B cell (primary cell): ENCODE measurements around the gene SEL1L. TPM values are rescaled to one million over a fixed set of nuclear protein-coding genes. Genes with fewer than 3 reads are reported as not detected.

Source experiments
- ATAC-seq: fragments of 200-7000 bp; cut with Tn5 transposase; one replicate; pipeline ENCODE4 v1.10.0; 2021; ENCODE audit warnings: low read depth, mild to moderate bottlenecking, moderate number of reproducible peaks, moderate library complexity
- CTCF ChIA-PET: fragments of 350-600 bp; sonication (Branson Sonifier 250); formaldehyde crosslinking; loops from one replicate; lab custom pipeline; 2021; ENCODE audit warnings: antibody characterized with exemption, inconsistent platforms; lab: Charles Lee
- POLR2A ChIA-PET: fragments of 350-600 bp; sonication (Branson Sonifier 250); formaldehyde crosslinking; loops from one replicate; lab custom pipeline; 2021; ENCODE audit warnings: antibody characterized with exemption; lab: Charles Lee
- DNase-seq: peaks from one replicate; pipeline ENCODE4 v3.0.0; 2013
- H2AFZ ChIP-seq: 2 replicates; pipeline ENCODE4 v1.6.1; 2012; ENCODE audit warnings: mild to moderate bottlenecking, low read depth, low read length; ENCODE audit not compliant: insufficient read depth, poor library complexity, severe bottlenecking
- H3K27ac ChIP-seq, 2 donors: 1 replicate in 1 of 2; 2 replicates in 1 of 2; pipeline ENCODE4 v1.5.1; 2012 to 2013; ENCODE audit warnings: low read length in 2 of 2, mild to moderate bottlenecking in 2 of 2, moderate library complexity in 1 of 2
- H3K27me3 ChIP-seq, 4 experiments: fragments of 200-600 bp in 1 of 4; sonication (generic) in 1 of 4; replicated peaks in 1 of 4; 1 replicate in 2 of 4; 2 replicates in 2 of 4; pipeline versions ENCODE4 v1.6.1 to v1.7.0; 2013 to 2016; ENCODE audit warnings: low read length in 3 of 4, mild to moderate bottlenecking in 2 of 4, mixed read lengths in 1 of 4, moderate library complexity in 1 of 4; ENCODE audit not compliant: insufficient read depth in 4 of 4, control insufficient read depth in 3 of 4; ENCODE audit errors: control extremely low read depth in 1 of 4
- H3K36me3 ChIP-seq, 2 experiments: replicated peaks in 1 of 2; 1 replicate in 1 of 2; 2 replicates in 1 of 2; pipeline versions ENCODE4 v1.6.1 to v1.7.1; 2013; ENCODE audit warnings: low read length in 1 of 2; ENCODE audit not compliant: insufficient read depth in 2 of 2, control insufficient read depth in 1 of 2; ENCODE audit errors: control extremely low read depth in 1 of 2, extremely low read depth in 1 of 2
- H3K4me1 ChIP-seq, 2 donors: fragments of 200-600 bp in 1 of 2; sonication (generic) in 1 of 2; 1 replicate in 1 of 2; 2 replicates in 1 of 2; pipeline versions ENCODE4 v1.5.1 to v1.6.1; 2013 to 2017; ENCODE audit warnings: low read length in 2 of 2; ENCODE audit not compliant: control insufficient read depth in 2 of 2, insufficient read depth in 2 of 2
- H3K4me2 ChIP-seq: replicated peaks from 2 replicates; pipeline ENCODE3; 2012; ENCODE audit warnings: mild to moderate bottlenecking, low read depth, low read length; ENCODE audit not compliant: poor library complexity, severe bottlenecking
- H3K4me3 ChIP-seq, 5 experiments: fragments of 200-600 bp in 1 of 5; sonication (generic) in 1 of 5; 1 replicate in 3 of 5; 2 replicates in 2 of 5; pipeline versions ENCODE4 v1.5.1 to v1.7.0; 2011 to 2016; ENCODE audit warnings: low read length in 4 of 5, mild to moderate bottlenecking in 4 of 5, low read depth in 2 of 5, control low read depth in 1 of 5, moderate library complexity in 1 of 5; ENCODE audit not compliant: insufficient read depth in 1 of 5; ENCODE audit errors: control extremely low read depth in 1 of 5, extremely low read depth in 1 of 5
- H3K79me2 ChIP-seq: fragments of 200-600 bp; sonication (generic); one replicate; pipeline ENCODE4 v1.6.0; 2016; ENCODE audit warnings: low read length; ENCODE audit not compliant: control insufficient read depth, insufficient read depth
- H3K9ac ChIP-seq: fragments of 200-600 bp; sonication (generic); 2 replicates; pipeline ENCODE4 v1.6.1; 2017; ENCODE audit warnings: mild to moderate bottlenecking, low read length, moderate library complexity
- H3K9me3 ChIP-seq, 3 donors: one replicate each; pipeline versions ENCODE4 v1.6.1 to v1.7.1; 2013; ENCODE audit warnings: low read length in 2 of 3; ENCODE audit not compliant: control insufficient read depth in 2 of 3, insufficient read depth in 1 of 3; ENCODE audit errors: control extremely low read depth in 1 of 3
- H4K20me1 ChIP-seq: 2 replicates; pipeline ENCODE4 v1.6.0; 2012; ENCODE audit warnings: mild to moderate bottlenecking, low read length; ENCODE audit not compliant: insufficient read depth, control insufficient read depth, poor library complexity, severe bottlenecking
- H3K27ac Mint-ChIP-seq: one replicate; pipeline ENCODE4 v1.8.0; 2021; ENCODE audit warnings: mixed read lengths
- H3K27me3 Mint-ChIP-seq: one replicate; pipeline ENCODE4 v1.8.0; 2021; ENCODE audit warnings: mixed read lengths
- H3K4me1 Mint-ChIP-seq: one replicate; pipeline ENCODE4 v1.8.0; 2021; ENCODE audit warnings: mixed read lengths
- H3K4me3 Mint-ChIP-seq: one replicate; pipeline ENCODE4 v1.8.0; 2021; ENCODE audit warnings: mixed read lengths
- H3K9me3 Mint-ChIP-seq: one replicate; pipeline ENCODE4 v1.8.0; 2022; ENCODE audit warnings: mixed read lengths; ENCODE audit not compliant: insufficient read depth
- EZH2 ChIP-seq: IDR thresholded peaks from 2 replicates; pipeline ENCODE4 v1.6.1; 2012; ENCODE audit warnings: borderline replicate concordance, low read depth, mild to moderate bottlenecking, moderate library complexity, low read length; ENCODE audit not compliant: insufficient read depth, poor library complexity, severe bottlenecking
- WGBS: methylation state at CpG from one replicate; pipeline ENCODE4 v1.1.5; 2013; ENCODE audit warnings: missing lambda C conversion rate; ENCODE audit not compliant: insufficient coverage; 5-methylcytosine and 5-hydroxymethylcytosine counted together
- intact Hi-C: fragments of 100-400 bp; cut with micrococcal nuclease; formaldehyde crosslinking; loops from one replicate; pipeline ENCODE4 v1.10.0; 2022
- polyA plus RNA-seq: library from polyadenylated mRNA; depleted of rRNA; stranded (reverse); fragments of >200 nt; gene quantifications from 2 replicates; pipeline ENCODE4 v1.2.3, GENCODE V29; 2012
- total RNA-seq, 2 donors: library from RNA; stranded (reverse); fragments of 120-200 nt in 1 of 2; gene quantifications; 1 replicate in 1 of 2; 2 replicates in 1 of 2; pipeline versions ENCODE4 v1.2.3 to v1.2.4, GENCODE V29; 2013 to 2022
- TF ChIP-seq, protein P1 (sequence below): fragments of 200-600 bp; IDR thresholded peaks from one replicate; pipeline ENCODE4 v1.8.0; 2022; ENCODE audit warnings: antibody characterized with exemption, mild to moderate bottlenecking

The SEL1L gene
- total and polyA plus RNA-seq, 2 donors (not counting 1 experiment from before 2014, with no cell fraction given) = 7.3 to 50.0 TPM

GRCh38 chr14:81561084-81561775 is 27.6 kb upstream of the SEL1L start:
- Histone ChIP-seq H3K27ac (no peak overlapping the region), H3K9me3 (peaks cover 1 to 7% (median 5%) of the 10 kb centered on the region in 3 donors), H2AFZ (no peak overlapping the region), H3K27me3 (no peaks in the 10 kb centered on the region), H4K20me1 (no peaks in the 10 kb centered on the region), H3K4me2 (no peak overlapping the region), H3K9ac (no peak overlapping the region), H3K4me1 (no peaks in the 10 kb centered on the region), H3K79me2 (no peaks in the 10 kb centered on the region), H3K4me3 (no peak overlapping the region), H3K36me3 (no peaks in the 10 kb centered on the region)
- 97% methylated on average over 4 of the region's 10 CpGs for WGBS
- CTCF ChIA-PET = no interaction called here
- H3K27ac Mint-ChIP-seq = no peak overlapping the region
- intact Hi-C loops = no loop called here
- TF ChIP-seq, protein P1, sequence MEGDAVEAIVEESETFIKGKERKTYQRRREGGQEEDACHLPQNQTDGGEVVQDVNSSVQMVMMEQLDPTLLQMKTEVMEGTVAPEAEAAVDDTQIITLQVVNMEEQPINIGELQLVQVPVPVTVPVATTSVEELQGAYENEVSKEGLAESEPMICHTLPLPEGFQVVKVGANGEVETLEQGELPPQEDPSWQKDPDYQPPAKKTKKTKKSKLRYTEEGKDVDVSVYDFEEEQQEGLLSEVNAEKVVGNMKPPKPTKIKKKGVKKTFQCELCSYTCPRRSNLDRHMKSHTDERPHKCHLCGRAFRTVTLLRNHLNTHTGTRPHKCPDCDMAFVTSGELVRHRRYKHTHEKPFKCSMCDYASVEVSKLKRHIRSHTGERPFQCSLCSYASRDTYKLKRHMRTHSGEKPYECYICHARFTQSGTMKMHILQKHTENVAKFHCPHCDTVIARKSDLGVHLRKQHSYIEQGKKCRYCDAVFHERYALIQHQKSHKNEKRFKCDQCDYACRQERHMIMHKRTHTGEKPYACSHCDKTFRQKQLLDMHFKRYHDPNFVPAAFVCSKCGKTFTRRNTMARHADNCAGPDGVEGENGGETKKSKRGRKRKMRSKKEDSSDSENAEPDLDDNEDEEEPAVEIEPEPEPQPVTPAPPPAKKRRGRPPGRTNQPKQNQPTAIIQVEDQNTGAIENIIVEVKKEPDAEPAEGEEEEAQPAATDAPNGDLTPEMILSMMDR = no peak
- DNase-seq (no peak), ATAC-seq (no peak)
- H3K9me3 Mint-ChIP-seq = peaks cover 4% of the 10 kb centered on the region
- POLR2A ChIA-PET = no interaction called here
- H3K4me1 Mint-ChIP-seq = no peaks in the 10 kb centered on the region
- H3K4me3 Mint-ChIP-seq = no peak overlapping the region
- H3K27me3 Mint-ChIP-seq = no peaks in the 10 kb centered on the region

DNA sequence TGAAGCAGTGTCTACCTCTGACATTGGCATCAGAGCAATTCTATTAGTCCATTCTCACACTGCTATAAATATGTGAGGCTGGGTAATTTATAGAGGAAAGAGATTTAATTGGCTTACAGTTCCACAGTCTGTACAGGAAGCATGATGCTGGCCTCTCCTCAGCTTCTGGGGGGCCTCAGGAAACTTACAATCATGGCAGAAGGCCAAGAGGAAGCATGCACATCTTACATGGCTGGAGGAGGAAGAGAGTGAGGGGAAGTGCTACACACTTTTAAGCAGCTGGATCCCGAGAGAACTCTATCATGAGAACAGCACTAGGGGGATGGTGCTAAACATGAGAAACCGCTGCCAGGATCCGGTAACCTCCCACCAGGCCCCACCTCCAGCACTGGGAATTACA is 25.7 kb upstream of the SEL1L start:
- 40% methylated on average over 1 of the region's 3 CpGs for WGBS
- Histone ChIP-seq H3K27me3 (no peaks in the 10 kb centered on the region), H3K79me2 (no peaks in the 10 kb centered on the region), H3K4me2 (no peak overlapping the region), H3K9me3 (peaks cover 1 to 7% (median 5%) of the 10 kb centered on the region in 3 donors), H3K4me3 (no peak overlapping the region), H3K27ac (no peak overlapping the region), H3K4me1 (no peaks in the 10 kb centered on the region), H4K20me1 (no peaks in the 10 kb centered on the region), H3K9ac (no peak overlapping the region), H2AFZ (no peak overlapping the region), H3K36me3 (no peaks in the 10 kb centered on the region)
- CTCF ChIA-PET = no interaction called here
- no peak overlapping the region for H3K27ac Mint-ChIP-seq
- no peaks in the 10 kb centered on the region for H3K4me1 Mint-ChIP-seq
- TF ChIP-seq EZH2 = no peak
- TF ChIP-seq, protein P1 = no peak
- POLR2A ChIA-PET = no interaction called here
- intact Hi-C loops = no loop called here
- H3K4me3 Mint-ChIP-seq = no peak overlapping the region
- ATAC-seq = no peak
- no peaks in the 10 kb centered on the region for H3K27me3 Mint-ChIP-seq
- peaks cover 4% of the 10 kb centered on the region for H3K9me3 Mint-ChIP-seq
- DNase-seq = no peak
